GM23248 (cell line): Measurements from ENCODE around the gene ADRM1. TPM values are rescaled to one million over a fixed set of nuclear protein-coding genes. Genes with fewer than 3 reads are reported as not detected.

Experiments used
- DNase-seq: peaks from one replicate; pipeline ENCODE4 v3.0.0-alpha.2; 2015
- H2AFZ ChIP-seq: fragments of 200-600 bp; sonication (generic); 2 replicates; pipeline ENCODE4 v1.6.1; 2016; ENCODE audit warnings: antibody characterized with exemption
- H3F3A ChIP-seq: fragments of 200-600 bp; sonication (generic); 2 replicates; pipeline ENCODE4 v1.6.1; 2016; ENCODE audit warnings: mild to moderate bottlenecking, antibody characterized with exemption, mixed run types; ENCODE audit not compliant: insufficient read depth
- H3K27ac ChIP-seq: fragments of 200-600 bp; sonication (generic); 2 replicates; pipeline ENCODE4 v1.5.1; 2016; ENCODE audit warnings: mild to moderate bottlenecking
- H3K27me3 ChIP-seq: fragments of 200-600 bp; sonication (generic); replicated peaks from 2 replicates; pipeline ENCODE4 v1.6.1; 2016; ENCODE audit warnings: mild to moderate bottlenecking; ENCODE audit not compliant: insufficient read depth
- H3K36me3 ChIP-seq: fragments of 200-600 bp; sonication (generic); 2 replicates; pipeline ENCODE4 v1.6.1; 2016; ENCODE audit warnings: low read depth, mild to moderate bottlenecking
- H3K4me1 ChIP-seq: fragments of 200-600 bp; sonication (generic); 2 replicates; pipeline ENCODE4 v1.6.1; 2016; ENCODE audit warnings: mild to moderate bottlenecking; ENCODE audit not compliant: insufficient read depth
- H3K4me2 ChIP-seq: fragments of 200-600 bp; sonication (generic); one replicate; pipeline ENCODE4 v1.6.1; 2016; ENCODE audit warnings: mild to moderate bottlenecking; ENCODE audit not compliant: unreplicated experiment
- H3K4me3 ChIP-seq: fragments of 200-600 bp; sonication (generic); 2 replicates; pipeline ENCODE4 v1.5.1; 2016; ENCODE audit warnings: mild to moderate bottlenecking
- H3K79me2 ChIP-seq: fragments of 200-600 bp; sonication (generic); 2 replicates; pipeline ENCODE4 v1.6.1; 2016; ENCODE audit warnings: mild to moderate bottlenecking; ENCODE audit not compliant: insufficient read depth
- H3K9ac ChIP-seq: fragments of 200-600 bp; sonication (generic); 2 replicates; pipeline ENCODE4 v1.6.1; 2016; ENCODE audit warnings: mild to moderate bottlenecking
- H3K9me2 ChIP-seq: fragments of 200-600 bp; sonication (generic); 2 replicates; pipeline ENCODE4 v1.6.1; 2016; ENCODE audit warnings: mixed run types, mild to moderate bottlenecking, moderate library complexity; ENCODE audit not compliant: insufficient read depth
- H3K9me3 ChIP-seq: fragments of 200-600 bp; sonication (generic); one replicate; pipeline ENCODE4 v1.6.1; 2017; ENCODE audit warnings: low read depth
- H4K20me1 ChIP-seq: fragments of 200-600 bp; sonication (generic); 2 replicates; pipeline ENCODE4 v1.6.0; 2016; ENCODE audit not compliant: insufficient read depth
- EZH2 ChIP-seq: fragments of 200-600 bp; sonication (generic); IDR thresholded peaks from 2 replicates; pipeline ENCODE4 v1.6.1; 2018; ENCODE audit warnings: antibody characterized with exemption, mild to moderate bottlenecking; ENCODE audit not compliant: insufficient read depth, poor library complexity, severe bottlenecking
- EZH2phosphoT487 ChIP-seq: fragments of 200-600 bp; sonication (generic); IDR thresholded peaks from 2 replicates; pipeline ENCODE4 v1.6.1; 2018; ENCODE audit warnings: antibody characterized with exemption, moderate library complexity, mild to moderate bottlenecking, low read depth; ENCODE audit not compliant: insufficient read depth
- WGBS, 2 experiments: methylation state at CpG; one replicate each; pipeline ENCODE4 v1.1.6; 2015 to 2017; ENCODE audit warnings: low lambda C conversion rate in 2 of 2, low coverage in 1 of 2; ENCODE audit errors: missing lambda C conversion rate in 2 of 2; 5-methylcytosine and 5-hydroxymethylcytosine counted together
- in situ Hi-C: fragments of 300-500 bp; cut with MboI; formaldehyde crosslinking; loops from 2 replicates; pipeline ENCODE4 v1.15.0; 2020
- polyA plus RNA-seq: library from polyadenylated mRNA; unstranded; fragments of >200 nt; fragmentation: Nextera tagmentation; extraction: Ambion mirVana; gene quantifications from 2 replicates; pipeline ENCODE4 v1.2.1, GENCODE V29; 2016
- total RNA-seq: library from RNA; depleted of rRNA; stranded (reverse); fragments of >200 nt; shearing (Covaris generic); gene quantifications from 2 replicates; pipeline ENCODE4 v1.2.3, GENCODE V29; 2014

Gene ADRM1
- total and polyA plus RNA-seq, 2 experiments from 2014 or later: 138 to 162 TPM

- in situ Hi-C loops: no loop called here
Measured at GRCh38 chr20:62273416-62273815, 29.4 kb upstream of the ADRM1 start.

DNA sequence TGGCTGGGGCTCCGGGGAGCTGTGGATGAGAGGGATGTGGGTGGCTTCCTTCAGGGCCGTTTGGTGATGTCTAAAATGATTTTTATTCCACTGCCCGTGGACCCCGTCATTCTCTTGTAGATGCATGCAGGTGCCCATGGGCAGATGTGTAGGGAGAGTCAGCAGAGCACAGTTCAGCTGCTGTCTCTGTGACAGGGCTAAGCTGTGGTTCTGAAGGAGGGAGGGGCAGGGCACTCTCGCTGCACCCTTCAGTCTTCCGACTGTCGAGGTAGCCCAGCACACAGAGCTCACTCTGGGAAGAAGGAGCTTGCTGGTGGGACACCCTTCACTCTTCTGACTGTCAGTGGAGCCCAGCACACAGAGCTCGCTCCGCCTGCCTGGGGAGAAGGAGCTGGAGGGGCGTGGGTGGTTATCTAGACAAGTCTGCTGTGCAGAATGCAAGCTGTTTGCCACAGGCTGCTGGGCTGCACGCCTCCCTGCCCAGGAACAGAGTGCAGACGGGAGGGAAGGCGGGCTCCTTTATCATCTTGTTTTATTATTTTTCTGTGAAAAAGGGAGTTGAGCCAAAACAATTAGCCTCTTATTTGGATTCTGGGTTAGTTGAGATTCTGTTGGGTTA lies 28.4 kb upstream of the ADRM1 start:
- no peaks in the 10 kb centered on the region; the same call in 1 of the 2 replicates for H3K36me3 ChIP-seq
- no peak for TF ChIP-seq EZH2phosphoT487
- TF ChIP-seq EZH2: no peak
- in situ Hi-C loops: no loop called here
- H3K27me3 ChIP-seq: no peaks in the 10 kb centered on the region
- H3K4me2 ChIP-seq: no peak overlapping the region
- H3K9ac ChIP-seq: no peak overlapping the region
- H3F3A ChIP-seq: no peaks in the 10 kb centered on the region
- H3K79me2 ChIP-seq: no peaks in the 10 kb centered on the region
- no peak overlapping the region for H3K27ac ChIP-seq
- DNase-seq: no peak
- no peaks in the 10 kb centered on the region for H4K20me1 ChIP-seq
- no peaks in the 10 kb centered on the region for H3K9me3 ChIP-seq
- no peaks in the 10 kb centered on the region for H3K9me2 ChIP-seq
- no peak overlapping the region for H2AFZ ChIP-seq
- H3K4me3 ChIP-seq: no peak overlapping the region
- H3K4me1 ChIP-seq: no peaks in the 10 kb centered on the region
- 85 to 87% methylated on average over 13 of the region's 13 CpGs for WGBS, 2 experiments

More at GRCh38 chr20:62273416-62273815, 29.4 kb upstream of the ADRM1 start:
- no peak overlapping the region for H3K9ac ChIP-seq
- H3K36me3 ChIP-seq: no peaks in the 10 kb centered on the region; the same call in 1 of the 2 replicates
- H3F3A ChIP-seq: no peaks in the 10 kb centered on the region
- H3K9me3 ChIP-seq: no peaks in the 10 kb centered on the region
- no peaks in the 10 kb centered on the region for H4K20me1 ChIP-seq
- no peak overlapping the region for H3K27ac ChIP-seq
- H3K4me1 ChIP-seq: no peaks in the 10 kb centered on the region
- H3K4me3 ChIP-seq: no peak overlapping the region
- no peaks in the 10 kb centered on the region for H3K27me3 ChIP-seq
- 91 to 92% methylated on average over 18 of the region's 18 CpGs for WGBS, 2 experiments
- H3K4me2 ChIP-seq: no peak overlapping the region
- H3K79me2 ChIP-seq: no peaks in the 10 kb centered on the region
- no peaks in the 10 kb centered on the region for H3K9me2 ChIP-seq
- DNase-seq: no peak
- TF ChIP-seq EZH2phosphoT487: no peak
- TF ChIP-seq EZH2: no peak
- no peak overlapping the region for H2AFZ ChIP-seq

DNA sequence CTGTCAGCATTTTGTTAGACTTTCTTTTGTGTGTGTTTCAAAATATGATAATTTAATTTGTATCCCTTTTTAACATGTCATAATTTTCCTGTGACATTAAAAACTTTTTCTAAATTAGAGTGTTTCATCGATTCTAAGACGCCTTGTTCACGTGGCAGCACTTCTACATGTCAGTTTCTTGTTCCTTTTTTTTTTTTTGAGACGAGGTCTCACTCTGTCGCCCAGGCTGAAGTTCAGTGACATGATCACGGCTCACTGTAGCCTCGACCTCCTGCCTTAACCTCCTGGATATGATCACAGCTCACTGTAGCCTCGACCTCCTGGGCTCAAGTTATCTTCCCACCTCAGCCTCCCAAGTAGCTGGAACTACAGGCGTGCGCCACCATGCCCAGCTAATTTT lies 27.6 kb upstream of the ADRM1 start:
- Histone ChIP-seq H2AFZ (no peak overlapping the region), H3K27ac (no peak overlapping the region), H3K9me2 (no peaks in the 10 kb centered on the region), H3K4me3 (no peak overlapping the region), H4K20me1 (no peaks in the 10 kb centered on the region), H3K79me2 (no peaks in the 10 kb centered on the region), H3K9ac (no peak overlapping the region), H3K9me3 (no peaks in the 10 kb centered on the region), H3K4me2 (no peak overlapping the region), H3K27me3 (no peaks in the 10 kb centered on the region), H3F3A (no peaks in the 10 kb centered on the region), H3K4me1 (no peaks in the 10 kb centered on the region), H3K36me3 (peaks cover 4% of the 10 kb centered on the region; the same call in 1 of the 2 replicates)
- 89 to 90% methylated on average over 10 of the region's 10 CpGs for WGBS, 2 experiments
- TF ChIP-seq EZH2phosphoT487: no peak
- TF ChIP-seq EZH2: no peak
- in situ Hi-C loops: no loop called here
- no peak for DNase-seq

DNA sequence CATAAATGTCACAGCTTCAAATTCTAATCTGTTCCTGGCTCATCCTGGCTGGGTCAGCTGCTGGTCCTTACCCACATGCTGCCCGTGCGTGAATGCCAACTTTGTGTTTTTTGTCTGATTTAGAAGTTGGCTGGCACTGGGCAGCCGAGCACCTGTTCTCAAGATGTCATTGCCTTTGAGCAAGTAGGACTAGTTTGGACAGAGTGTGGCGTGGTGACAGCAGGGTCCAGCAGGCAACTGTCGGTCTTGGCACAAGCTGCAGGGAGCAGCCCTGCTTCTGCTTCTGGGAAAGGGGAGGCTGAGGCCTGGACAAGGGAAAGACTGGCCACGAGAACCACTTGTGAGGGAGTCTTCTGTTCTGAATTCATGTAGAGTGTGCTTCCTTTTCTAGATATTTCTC lies 26.4 kb upstream of the ADRM1 start:
- no peaks in the 10 kb centered on the region for H3K9me2 ChIP-seq
- H3K4me3 ChIP-seq: no peak overlapping the region
- 96 to 98% methylated on average over 6 of the region's 6 CpGs for WGBS, 2 experiments
- H4K20me1 ChIP-seq: no peaks in the 10 kb centered on the region
- H3K4me1 ChIP-seq: no peaks in the 10 kb centered on the region
- DNase-seq: no peak
- no peak overlapping the region for H3K9ac ChIP-seq
- H3K4me2 ChIP-seq: no peak overlapping the region
- no peaks in the 10 kb centered on the region for H3K79me2 ChIP-seq
- in situ Hi-C loops: no loop called here
- H3F3A ChIP-seq: no peaks in the 10 kb centered on the region
- TF ChIP-seq EZH2 (no peak), EZH2phosphoT487 (no peak)
- no peak overlapping the region for H2AFZ ChIP-seq
- no peaks in the 10 kb centered on the region for H3K9me3 ChIP-seq
- H3K27ac ChIP-seq: no peak overlapping the region
- H3K27me3 ChIP-seq: no peaks in the 10 kb centered on the region
- peaks cover 4% of the 10 kb centered on the region; the same call in 1 of the 2 replicates for H3K36me3 ChIP-seq
